GM19043 (cell line): ENCODE data around the gene PIM1.
A peak's percentile ranks its signal among the peaks of the same experiment; 100 is the strongest.
"Not testable (repeated sequence)": the region's sequence is repeated elsewhere in the genome, so short reads cannot be mapped to it uniquely, and the experiment has no call there.

Experiments
- ATAC-seq: cut with Tn5 transposase; IDR thresholded peaks from one replicate; pipeline ENCODE4 v1.9.1; 2021; ENCODE audit warnings: low read depth; ENCODE audit not compliant: unreplicated experiment

Gene PIM1

DNA sequence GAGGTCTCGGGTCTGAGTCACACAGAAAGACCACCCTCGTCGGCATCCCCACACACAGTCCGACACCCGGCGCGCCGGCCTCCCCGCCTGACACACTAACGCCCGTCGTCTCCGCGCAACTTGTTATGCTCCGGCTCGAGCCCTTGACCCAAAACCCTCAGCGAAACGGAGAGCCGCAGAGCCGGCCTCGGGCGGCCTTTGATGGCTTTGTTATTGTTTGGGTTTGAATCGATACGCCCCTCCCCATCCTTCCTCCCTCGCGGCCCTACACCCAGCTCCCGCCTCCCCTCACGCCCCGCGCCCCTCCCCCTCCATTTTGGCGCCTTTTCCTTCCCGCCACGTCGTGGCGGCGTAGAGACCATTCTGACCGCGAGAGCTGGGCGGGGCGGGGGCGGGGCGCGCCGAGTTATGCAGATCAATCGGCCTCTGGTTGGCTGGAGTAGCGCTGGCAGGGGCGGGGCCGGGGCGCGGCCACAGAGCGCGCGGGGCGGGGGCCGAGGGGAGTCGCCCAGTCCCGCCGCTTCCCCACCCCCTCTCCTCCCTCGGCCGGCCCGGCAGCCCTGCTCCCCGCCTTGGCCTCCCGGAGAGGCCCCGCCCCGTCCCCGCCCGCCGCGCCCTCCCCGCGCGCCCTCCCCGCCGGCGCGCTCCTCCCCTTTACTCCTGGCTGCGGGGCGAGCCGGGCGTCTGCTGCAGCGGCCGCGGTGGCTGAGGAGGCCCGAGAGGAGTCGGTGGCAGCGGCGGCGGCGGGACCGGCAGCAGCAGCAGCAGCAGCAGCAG, at the start of gene PIM1:
PIM1 (plus strand) TSS at position 657 of the 777 bp plus-strand sequence. CDS start 424 bp downstream, outside the sequence.
- peak; percentile 61 for ATAC-seq

DNA sequence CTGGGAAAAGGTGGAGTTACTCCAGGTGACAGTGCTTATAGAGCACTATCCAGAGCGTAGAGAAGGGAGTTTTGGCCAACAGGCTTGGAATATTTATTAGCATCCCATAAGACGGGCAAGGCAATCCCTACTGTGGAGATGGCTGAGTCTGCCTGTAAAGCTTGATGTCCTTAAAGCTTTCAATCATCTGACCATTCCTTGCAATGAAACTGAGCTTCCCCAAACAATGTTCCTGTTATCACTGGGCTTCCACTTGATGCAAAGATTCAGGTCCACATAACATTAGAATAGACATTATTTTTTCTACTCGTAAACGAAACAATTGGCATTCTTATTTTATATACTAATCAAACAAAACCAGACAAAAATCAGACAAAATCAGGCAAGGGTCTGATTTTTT, 48.4 kb upstream of the PIM1 start:
- ATAC-seq = no peak

DNA sequence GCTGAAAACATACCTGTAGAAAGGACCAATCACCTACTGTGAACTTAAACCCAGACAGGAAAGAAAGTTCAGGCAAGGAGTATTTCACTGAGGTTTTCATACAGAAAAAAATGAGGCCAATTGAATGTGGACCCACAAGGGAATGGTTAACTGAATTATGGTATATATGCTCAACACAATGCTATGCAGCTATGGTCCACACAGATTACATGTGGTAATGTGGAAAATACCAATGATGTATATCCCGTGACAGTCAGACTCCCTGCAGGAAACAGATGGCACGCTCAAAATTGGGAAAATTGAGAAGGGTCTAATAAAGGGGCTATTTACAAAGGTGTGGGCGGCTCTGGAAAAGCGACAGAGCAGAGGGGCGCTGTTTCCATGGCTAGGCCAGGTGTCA, 47.1 kb upstream of the PIM1 start:
- no peak for ATAC-seq

DNA sequence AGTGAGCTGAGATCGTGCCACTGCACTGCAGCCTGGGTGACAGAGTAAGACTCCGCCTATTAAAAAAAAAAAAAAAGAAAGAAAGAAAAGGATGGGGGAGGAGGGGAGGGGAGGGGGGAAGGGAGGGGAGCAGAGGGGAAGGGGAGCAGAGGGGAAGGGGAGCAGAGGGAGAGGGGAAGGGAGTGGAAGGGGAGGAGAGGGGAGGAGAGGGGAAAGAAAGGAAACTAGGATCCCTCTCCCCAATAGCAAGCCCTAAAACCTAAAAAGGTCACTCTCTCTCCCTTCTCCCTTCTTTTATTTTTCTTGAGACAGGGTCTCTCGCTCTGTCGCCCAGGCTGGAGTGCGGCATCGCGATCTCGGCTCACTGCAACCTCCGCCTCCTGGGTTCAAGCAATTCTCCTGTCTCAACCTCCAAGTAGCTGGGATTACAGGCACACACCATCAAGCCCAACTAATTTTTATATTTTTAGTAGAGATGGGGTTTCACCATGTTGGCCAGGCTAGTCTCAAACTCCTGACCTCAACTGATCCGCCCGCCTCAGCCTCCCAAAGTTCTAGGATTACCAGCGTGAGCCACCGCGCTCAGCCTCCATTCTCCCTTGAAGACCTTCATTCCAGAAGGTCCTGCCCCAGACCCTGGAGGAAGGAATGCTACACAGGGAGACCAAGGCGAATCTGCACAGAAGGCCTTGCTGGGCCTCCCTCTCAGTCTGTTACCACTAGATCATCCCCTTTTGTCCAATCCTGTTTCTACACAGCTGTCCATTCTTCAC, 45.8 kb upstream of the PIM1 start:
- ATAC-seq = no peak

DNA sequence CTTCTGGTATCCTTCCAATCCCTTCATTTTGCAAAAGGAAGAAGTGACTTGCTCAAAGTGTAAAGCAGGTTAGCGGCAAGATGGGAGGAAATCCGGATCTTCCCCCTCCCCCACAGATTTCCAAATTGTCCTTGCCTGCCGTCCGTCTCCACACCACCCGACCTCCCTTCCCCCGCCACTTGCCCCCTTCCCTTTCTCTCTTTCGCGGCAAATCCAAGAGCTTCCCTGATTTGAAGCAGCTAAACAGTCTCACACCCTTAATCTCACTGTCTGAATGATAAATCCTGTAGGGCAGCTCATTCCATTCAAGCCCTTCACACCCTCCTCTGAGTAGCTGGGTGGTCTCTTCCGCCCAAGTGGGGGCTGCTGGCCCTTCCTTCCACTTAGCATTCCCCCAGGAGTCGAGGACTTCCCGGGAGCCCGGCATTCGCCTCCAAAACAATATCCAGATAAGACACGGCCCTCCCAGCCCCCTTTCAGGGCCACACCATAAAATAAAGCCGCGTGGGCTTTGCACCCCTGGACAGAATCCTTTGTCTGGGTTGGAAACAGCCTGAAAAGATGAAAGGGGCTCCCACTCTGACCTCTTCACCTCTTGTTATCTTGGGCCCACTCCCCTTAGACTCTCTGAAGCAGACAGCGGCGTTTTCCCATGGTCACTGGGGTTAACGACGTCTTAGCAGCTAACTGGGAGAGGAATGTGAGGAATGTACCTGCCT, 44.0 kb upstream of the PIM1 start:
- ATAC-seq = no peak

DNA sequence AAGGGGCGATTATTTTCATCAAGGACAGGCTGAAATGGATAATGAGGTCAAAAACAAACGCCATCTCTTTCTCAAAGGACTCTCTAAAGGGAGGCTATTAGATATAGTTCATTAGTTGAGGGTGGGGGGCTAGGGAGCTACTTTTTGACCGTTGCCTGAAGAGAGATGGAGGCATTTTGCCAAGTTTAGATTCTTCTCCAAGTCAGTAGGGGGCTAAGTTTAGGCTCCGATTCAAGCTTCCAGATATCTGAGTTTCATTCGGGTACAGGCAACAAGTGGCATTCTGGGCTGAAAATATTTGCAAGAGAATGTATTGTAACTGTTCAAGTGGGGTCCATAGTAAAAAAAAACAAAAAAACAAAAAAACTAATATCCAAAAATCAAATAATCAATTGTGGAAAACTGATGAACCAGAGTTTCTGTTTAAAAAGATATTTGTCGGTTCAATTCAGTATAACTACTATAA, 43.4 kb upstream of the PIM1 start:
- no peak for ATAC-seq

DNA sequence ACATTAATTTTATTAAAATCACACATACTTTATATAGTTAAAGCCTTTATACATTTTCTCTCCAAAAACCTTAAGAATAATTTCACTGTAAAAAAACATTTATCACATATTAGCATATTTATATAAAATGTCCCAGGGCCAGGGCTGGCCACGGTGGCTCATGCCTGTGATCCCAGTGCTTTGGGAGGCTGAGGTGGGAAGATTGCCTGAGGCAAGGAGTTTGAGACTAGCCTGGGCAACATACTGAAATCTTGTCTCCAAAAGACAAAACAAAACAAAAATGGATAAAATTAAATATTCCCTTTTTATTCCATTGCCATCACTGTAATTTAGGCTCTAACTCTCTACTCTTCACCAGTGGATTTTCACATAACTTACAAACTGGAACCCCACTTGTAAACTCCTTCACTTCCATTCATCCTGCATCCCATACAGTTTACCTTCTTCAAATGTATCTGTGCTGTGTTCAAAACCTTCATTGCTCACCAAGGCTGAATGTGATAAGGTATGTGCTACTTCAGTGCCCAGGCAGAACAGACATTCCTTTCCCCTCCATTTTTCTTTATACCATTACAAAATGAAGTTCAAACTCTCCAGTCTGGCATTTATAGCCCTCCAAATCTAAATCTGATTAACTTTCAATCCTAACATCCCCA, 42.9 kb upstream of the PIM1 start:
- no peak for ATAC-seq

DNA sequence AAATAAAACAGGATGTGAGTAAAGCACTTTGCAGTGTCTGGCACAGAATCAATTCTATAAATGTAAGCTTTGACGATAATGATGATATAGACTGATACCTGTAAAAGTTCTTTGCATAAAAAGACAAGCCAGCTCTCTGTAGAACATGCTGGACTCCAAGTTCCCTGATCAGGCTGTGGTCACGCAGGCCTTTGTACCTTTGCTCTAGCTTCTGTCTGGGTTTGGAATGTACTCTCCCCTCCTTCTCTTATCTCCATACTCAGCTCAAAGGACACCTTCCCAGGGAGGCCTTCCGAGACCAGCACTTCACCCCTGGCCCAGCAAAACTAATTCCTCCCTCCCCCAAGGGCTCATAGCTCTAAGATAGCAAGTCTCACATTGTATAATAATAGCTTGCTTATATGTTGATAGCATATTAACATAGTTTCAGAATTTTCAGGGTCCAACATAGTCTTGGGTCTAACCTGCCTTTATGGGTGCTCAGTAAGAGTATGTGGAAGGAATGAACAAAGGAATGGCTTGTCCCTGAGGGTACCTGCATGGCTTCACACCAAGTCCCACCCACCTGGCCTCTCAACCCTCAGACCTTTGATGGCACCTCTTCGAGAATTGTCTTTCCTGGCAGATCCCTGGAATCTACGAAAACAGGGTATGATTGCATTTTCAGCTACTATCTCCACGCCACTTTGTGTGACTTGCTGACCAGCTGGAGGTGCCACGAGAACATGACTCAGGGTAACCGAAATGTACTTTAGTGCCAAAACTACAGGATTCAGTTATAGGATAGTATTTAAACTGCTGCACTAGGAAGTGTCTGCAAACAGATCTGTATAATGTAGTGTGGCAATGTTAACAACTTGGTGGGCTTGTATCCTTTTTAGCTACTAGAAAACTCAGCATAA, 41.7 kb upstream of the PIM1 start:
- no peak for ATAC-seq

DNA sequence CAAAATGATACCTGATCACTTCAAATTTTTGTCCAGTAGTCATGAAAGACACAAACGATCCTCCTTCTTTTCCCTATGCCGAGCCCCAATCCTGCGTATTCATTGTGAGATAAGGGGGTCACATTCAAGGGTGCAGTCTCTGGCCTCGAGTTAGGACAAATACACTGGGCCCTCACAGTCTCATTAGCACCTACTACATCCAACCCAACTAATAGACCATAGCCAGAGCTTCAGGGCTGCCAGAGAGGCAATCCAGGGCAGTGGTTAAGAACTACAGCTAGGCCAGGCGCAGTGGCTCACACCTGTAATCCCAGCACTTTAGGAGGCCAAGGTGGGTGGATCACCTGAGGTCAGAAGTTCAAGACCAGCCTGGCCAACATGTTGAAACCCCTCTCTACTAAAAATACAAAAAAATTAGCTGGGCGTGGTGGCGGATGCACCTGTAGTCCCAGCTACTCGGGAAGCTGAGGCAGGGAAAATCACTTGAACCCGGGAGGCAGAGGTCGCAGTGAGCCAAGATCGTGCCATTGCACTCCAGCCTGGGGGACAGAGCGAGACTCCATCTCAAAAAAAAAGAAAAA, 41.0 kb upstream of the PIM1 start:
- ATAC-seq = not testable (repeated sequence)

DNA sequence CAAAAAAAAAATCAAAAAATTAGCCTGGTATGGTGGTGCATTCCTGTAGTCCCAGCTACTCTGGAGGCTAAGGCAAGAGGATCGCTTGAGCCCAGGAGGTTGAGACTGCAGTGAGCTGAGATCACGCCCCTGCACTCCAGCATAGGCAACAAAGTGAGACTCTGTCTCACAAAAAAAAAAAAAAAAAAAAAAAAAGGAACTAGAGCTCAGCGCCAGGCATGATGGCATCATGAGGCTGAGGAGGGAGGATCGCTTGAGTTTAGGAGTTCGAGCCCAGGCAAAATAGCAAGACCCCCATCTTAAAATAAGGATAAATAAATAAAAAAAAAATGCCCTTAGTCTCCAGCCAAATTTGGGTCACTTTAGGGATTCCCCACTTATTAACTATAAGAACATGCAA, 40.4 kb upstream of the PIM1 start:
- no peak for ATAC-seq

DNA sequence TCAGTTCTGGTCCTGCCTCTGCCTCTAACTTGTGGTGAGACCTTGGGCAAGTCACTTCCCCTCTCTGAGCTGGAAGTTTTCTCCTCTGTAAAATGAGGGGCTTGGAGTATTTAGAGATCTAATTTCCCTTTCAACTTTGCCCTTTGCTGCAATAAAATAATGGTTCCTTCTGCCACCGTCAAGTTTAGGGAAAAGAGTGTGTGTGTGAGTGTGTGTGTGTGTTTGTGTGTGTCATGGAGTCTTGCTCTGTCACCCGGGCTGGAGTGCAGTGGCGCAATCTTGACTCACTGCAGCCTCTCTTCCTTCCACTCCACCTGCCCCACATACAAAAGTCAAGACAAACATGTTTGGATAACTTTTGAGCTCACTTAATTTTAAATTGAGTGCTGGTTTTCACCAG, 39.2 kb upstream of the PIM1 start:
- no peak for ATAC-seq

DNA sequence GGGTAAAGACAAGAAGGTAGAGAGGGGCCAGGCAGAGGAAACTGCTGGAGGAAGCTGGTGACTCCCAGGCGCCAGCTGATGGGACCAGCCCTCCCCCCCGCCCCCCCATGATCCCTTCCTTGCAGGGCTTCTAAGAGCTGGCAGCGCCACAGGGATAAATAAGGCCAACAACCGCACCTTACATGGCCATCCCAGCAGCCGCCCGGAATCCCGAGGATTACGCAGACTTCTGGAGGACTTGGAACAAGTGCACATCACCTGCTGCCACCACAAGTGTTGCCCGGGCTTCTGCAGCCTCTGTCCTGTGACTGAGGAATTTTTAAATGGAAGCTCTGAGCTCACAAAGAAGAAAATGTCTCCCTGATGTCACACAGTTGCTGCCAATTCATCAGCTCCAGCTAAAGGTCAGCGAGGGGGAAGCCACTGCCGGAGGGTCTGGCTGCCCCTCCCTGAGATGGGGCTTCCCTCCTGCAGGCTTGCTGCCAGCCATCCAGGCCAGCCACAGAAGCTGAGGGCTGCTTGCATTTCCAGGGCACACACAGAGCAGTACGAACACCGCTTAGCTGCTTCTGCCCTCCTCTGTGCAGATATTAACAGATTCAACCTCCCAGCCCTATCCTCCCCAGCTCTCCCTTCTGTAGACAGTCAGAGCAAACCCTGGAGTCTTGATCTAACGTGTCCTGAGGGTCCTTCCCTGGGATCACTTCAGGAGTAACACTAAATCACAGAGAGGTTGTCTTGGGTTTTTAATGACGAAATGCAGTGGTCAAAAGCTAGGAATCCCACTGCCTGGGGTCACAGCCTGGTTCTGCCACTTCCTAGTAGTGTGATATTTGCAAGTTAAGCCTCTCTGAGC, 38.6 kb upstream of the PIM1 start:
- no peak for ATAC-seq

DNA sequence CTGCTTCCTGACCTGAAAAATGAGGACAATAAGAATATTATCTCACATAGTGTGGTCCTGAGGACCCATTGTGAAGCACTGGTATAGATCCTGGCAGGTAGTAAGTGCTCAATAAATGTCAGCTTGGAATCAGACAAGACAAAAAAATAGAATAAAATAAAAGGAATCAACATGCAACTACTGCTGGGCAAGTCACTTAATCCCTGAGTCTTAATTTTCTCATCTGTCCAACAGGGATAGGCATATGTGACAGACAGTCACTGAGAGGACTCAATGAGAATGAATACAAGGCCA, 38.0 kb upstream of the PIM1 start:
- no peak for ATAC-seq

DNA sequence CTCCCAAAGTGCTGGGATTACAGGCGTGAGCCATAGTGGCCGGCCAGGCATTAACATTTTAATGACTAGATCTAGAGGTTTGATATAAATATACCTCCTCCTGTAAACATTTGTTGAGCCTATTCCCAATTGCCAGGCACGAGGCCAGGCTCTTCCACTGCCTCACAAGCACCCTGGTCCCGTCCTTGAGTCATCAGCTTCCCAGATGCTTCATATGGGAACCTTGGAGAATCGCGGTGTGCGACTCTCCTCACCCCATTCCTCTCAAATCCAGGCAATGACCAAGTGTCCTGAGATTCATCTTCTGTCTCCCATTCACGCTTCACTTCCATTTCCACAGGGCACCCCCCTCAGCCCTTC, 35.9 kb upstream of the PIM1 start:
- ATAC-seq = no peak

DNA sequence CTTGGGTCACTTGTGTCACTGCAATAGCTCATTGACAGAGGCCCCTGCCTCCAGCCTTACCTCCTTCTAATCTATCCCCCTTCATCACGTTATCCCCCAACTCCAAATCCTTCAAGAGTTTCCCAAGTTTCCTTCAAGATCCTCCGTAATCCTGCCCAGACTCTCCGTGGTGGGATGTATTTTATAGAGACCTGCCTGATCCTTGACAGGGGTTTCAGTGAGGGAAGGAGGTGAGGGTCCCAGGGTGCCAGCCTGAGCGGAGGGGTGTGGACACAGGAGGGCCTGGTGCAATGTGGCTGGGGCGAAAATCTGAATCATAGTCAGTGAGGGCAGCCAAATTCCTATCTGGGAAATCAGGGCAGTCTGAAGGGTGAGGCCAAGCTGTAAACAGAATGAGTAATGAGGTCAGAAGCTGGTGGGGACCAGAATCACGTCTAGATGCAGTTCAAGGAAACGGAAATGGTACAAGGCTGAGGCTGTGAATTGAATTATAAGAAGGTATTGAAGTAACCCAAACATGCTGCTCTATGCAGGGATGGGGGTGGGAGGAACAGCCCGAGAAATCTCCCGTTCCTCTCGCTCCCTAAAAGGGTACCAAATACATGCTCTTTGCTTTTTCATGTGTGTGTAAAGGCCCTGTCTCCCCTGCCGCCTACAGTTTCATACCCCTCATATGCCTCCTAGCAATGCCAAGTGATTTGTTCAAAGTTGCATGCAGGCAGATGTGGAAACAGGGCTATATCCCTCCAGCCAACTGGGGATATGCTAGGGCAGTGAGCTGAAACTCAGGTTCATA, 35.4 kb upstream of the PIM1 start:
- ATAC-seq = no peak

DNA sequence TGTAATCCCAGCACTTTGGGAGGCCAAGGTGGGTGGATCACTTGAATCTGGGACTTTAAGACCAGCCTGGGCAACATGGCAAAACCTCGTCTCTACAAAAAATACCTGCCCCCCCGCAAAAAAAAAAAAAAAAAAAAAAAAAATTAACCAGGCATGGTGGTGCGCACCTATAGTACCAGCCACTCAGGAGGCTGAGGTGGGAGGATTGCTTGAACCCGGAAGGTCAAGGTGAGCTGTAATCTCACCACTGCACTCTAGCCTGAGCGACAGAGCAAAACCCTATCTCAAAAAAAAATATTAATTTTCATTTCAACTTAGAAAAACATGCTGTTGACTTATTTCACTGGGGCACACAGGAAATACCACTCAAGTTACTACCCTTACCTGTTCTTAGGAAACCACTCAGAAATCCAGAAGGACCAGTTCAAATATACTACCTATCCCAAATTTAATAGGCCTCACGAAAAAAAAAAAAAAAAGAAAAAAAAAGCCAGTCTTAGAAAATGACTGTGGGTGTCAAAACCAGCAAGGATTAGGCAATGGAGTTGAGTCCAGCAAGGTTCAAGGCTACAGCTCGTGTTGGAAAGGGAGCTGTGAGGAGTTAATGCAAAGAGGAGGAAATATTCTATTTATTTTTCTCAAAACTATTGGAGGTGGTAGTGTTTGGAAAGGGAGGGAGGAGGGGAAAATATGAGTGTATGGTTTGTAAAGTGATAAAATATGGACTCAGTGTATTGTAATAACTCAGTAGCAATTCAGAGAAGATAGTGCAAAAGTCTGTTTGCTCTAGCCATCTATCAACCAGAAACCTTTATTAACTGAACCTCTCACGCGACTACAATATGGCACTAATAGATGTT, 33.9 kb upstream of the PIM1 start:
- no peak for ATAC-seq

DNA sequence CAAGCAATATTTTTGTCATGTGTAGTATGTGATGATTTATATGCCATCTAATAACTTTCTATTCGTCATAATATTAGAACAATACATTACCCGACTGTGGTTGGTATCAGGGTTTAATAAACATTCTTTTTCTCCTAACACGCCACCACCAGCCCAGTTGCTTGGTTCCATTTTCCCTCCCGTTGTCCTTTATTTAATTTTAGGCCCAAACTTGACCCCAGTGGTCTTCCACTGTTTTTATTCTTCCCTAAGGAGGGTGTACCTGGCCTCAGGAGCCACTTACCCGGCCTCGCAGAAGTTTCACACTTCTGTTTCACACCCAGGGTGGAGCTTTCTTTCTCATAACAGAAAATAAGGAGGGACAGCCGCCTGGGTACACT, 33.1 kb upstream of the PIM1 start:
- ATAC-seq = no peak
